Daoy (cell line): ENCODE results near the gene IZUMO4. TPM values are rescaled to one million over a fixed set of nuclear protein-coding genes. Genes with fewer than 3 reads are reported as not detected.
"Not testable (repeated sequence)": the region's sequence is repeated elsewhere in the genome, so short reads cannot be mapped to it uniquely, and the experiment has no call there.

Experiments
- DNase-seq: peaks from one replicate; pipeline ENCODE4 v3.0.0-alpha.2; 2015; ENCODE audit warnings: low read depth
- total RNA-seq: library from RNA; depleted of rRNA; stranded (reverse); fragments of >200 nt; shearing (Covaris generic); gene quantifications from 2 replicates; pipeline ENCODE4 v1.2.3, GENCODE V29; 2014

The IZUMO4 gene
- total RNA-seq, 1 experiment from 2014 or later = not detected

- no peak for DNase-seq
Measured at GRCh38 chr19:2123682-2124387, 27.1 kb downstream of the IZUMO4 start.

GRCh38 chr19:2126879-2127518 lies 30.3 kb downstream of the IZUMO4 start:
- no peak for DNase-seq

GRCh38 chr19:2127758-2128157 lies 31.0 kb downstream of the IZUMO4 start:
- no peak for DNase-seq

- DNase-seq = not testable (repeated sequence)
Measured at GRCh38 chr19:2128252-2128651, 31.5 kb downstream of the IZUMO4 start.

- DNase-seq = no peak
Measured at GRCh38 chr19:2129022-2129421, 32.3 kb downstream of the IZUMO4 start.

- DNase-seq = no peak
Measured at GRCh38 chr19:2129486-2129885, 32.8 kb downstream of the IZUMO4 start.

GRCh38 chr19:2129892-2130770 lies 33.4 kb downstream of the IZUMO4 start:
- DNase-seq = no peak

GRCh38 chr19:2131012-2131975 lies 34.6 kb downstream of the IZUMO4 start:
- not testable (repeated sequence) for DNase-seq

GRCh38 chr19:2132191-2132590 lies 35.5 kb downstream of the IZUMO4 start:
- no peak for DNase-seq

- DNase-seq = no peak
Measured at GRCh38 chr19:2132731-2133490, 36.2 kb downstream of the IZUMO4 start.

- DNase-seq = no peak
Measured at GRCh38 chr19:2135474-2136402, 39.0 kb downstream of the IZUMO4 start.

GRCh38 chr19:2136796-2137195 lies 40.1 kb downstream of the IZUMO4 start:
- DNase-seq = no peak

GRCh38 chr19:2138061-2138728 lies 41.5 kb downstream of the IZUMO4 start:
- no peak for DNase-seq

- DNase-seq = no peak
Measured at GRCh38 chr19:2139385-2140137, 42.8 kb downstream of the IZUMO4 start.

GRCh38 chr19:2140138-2140569 lies 43.4 kb downstream of the IZUMO4 start:
- DNase-seq = no peak

- DNase-seq = no peak
Measured at GRCh38 chr19:2142173-2142829, 45.6 kb downstream of the IZUMO4 start.

GRCh38 chr19:2144190-2144589 lies 47.5 kb downstream of the IZUMO4 start:
- DNase-seq = no peak
